SK-N-SH (cell line): ENCODE results near the gene DHODH. TPM values are rescaled to one million over a fixed set of nuclear protein-coding genes. Genes with fewer than 3 reads are reported as not detected.

Experiments used
- CTCF ChIA-PET: fragments of 300-600, 350-600 bp; formaldehyde crosslinking; extraction: SDS; loops from one replicate; lab custom pipeline; 2021; lab: Yijun Ruan, JAX
- POLR2A ChIA-PET: fragments of 350-600 bp; sonication (Branson Sonifier 250); formaldehyde crosslinking; extraction: SDS; loops from one replicate; lab custom pipeline; 2020; ENCODE audit warnings: antibody characterized with exemption, inconsistent platforms; lab: Yijun Ruan, JAX
- DNase-seq: peaks from one replicate; pipeline ENCODE4 v3.0.0; 2012
- H2AFZ ChIP-seq: fragments of 200-600 bp; sonication (generic); 2 replicates; pipeline ENCODE4 v1.8.1; 2016; ENCODE audit warnings: antibody characterized with exemption, mild to moderate bottlenecking, low read depth
- H3F3A ChIP-seq: fragments of 200-600 bp; sonication (generic); replicated peaks from 2 replicates; pipeline ENCODE3; 2016; ENCODE audit warnings: antibody characterized with exemption, mild to moderate bottlenecking; ENCODE audit not compliant: insufficient read depth
- H3K27ac ChIP-seq, 2 experiments: fragments of 200-500 bp in 1 of 2; fragments of 200-600 bp in 1 of 2; sonication (Bioruptor generic) in 1 of 2; sonication (generic), shearing (Covaris generic) in 1 of 2; 2 replicates each; pipeline versions ENCODE4 v1.5.1 to v1.6.1; 2014 to 2016; ENCODE audit warnings: low read depth in 2 of 2, inconsistent platforms in 1 of 2, low read length in 1 of 2, mild to moderate bottlenecking in 1 of 2, mixed read lengths in 1 of 2
- H3K27me3 ChIP-seq: fragments of 200-600 bp; sonication (generic), shearing (Covaris generic); 2 replicates; pipeline ENCODE4 v1.6.1; 2016; ENCODE audit warnings: mixed run types; ENCODE audit not compliant: insufficient read depth
- H3K36me3 ChIP-seq, 2 experiments: fragments of 200-500 bp in 1 of 2; fragments of 200-600 bp in 1 of 2; sonication (Bioruptor generic) in 1 of 2; sonication (generic) in 1 of 2; replicated peaks in 1 of 2; 2 replicates each; pipeline versions ENCODE3 to v1.5.1; 2014 to 2016; ENCODE audit warnings: low read length in 1 of 2, mild to moderate bottlenecking in 1 of 2; ENCODE audit not compliant: insufficient read depth in 2 of 2, control insufficient read depth in 1 of 2
- H3K4me1 ChIP-seq, 2 experiments: fragments of 200-500 bp in 1 of 2; fragments of 200-600 bp in 1 of 2; sonication (Bioruptor generic) in 1 of 2; sonication (generic), shearing (Covaris generic) in 1 of 2; 2 replicates each; pipeline versions ENCODE4 v1.5.1 to v1.6.1; 2014 to 2016; ENCODE audit warnings: low read depth in 1 of 2, low read length in 1 of 2, mixed run types in 1 of 2; ENCODE audit not compliant: insufficient read depth in 2 of 2, control insufficient read depth in 1 of 2
- H3K4me2 ChIP-seq: fragments of 200-600 bp; sonication (generic), shearing (Covaris generic); 2 replicates; pipeline ENCODE4 v1.6.1; 2017; ENCODE audit warnings: mixed run types
- H3K4me3 ChIP-seq, 2 experiments: fragments of 200-500 bp in 1 of 2; fragments of 200-600 bp in 1 of 2; sonication (Bioruptor generic) in 1 of 2; sonication (generic), shearing (Covaris generic) in 1 of 2; 2 replicates each; pipeline versions ENCODE4 v1.5.1 to v1.8.1; 2014 to 2016; ENCODE audit warnings: low read depth in 2 of 2, inconsistent platforms in 1 of 2, low read length in 1 of 2, mild to moderate bottlenecking in 1 of 2, mixed read lengths in 1 of 2, moderate library complexity in 1 of 2
- H3K79me2 ChIP-seq: fragments of 200-600 bp; sonication (generic); 2 replicates; pipeline ENCODE4 v1.8.1; 2017; ENCODE audit warnings: mild to moderate bottlenecking; ENCODE audit not compliant: insufficient read depth
- H3K9ac ChIP-seq: fragments of 200-600 bp; sonication (generic); 2 replicates; pipeline ENCODE4 v1.6.1; 2017; ENCODE audit warnings: mixed run types
- H3K9me2 ChIP-seq: fragments of 200-600 bp; sonication (generic); 2 replicates; pipeline ENCODE4 v1.6.1; 2017; ENCODE audit warnings: mixed run types
- H3K9me3 ChIP-seq: fragments of 200-600 bp; sonication (generic); 2 replicates; pipeline ENCODE4 v1.6.1; 2017; ENCODE audit warnings: mixed run types, mild to moderate bottlenecking, moderate library complexity
- H4K20me1 ChIP-seq: fragments of 200-600 bp; sonication (generic); 2 replicates; pipeline ENCODE4 v1.6.1; 2017; ENCODE audit warnings: mild to moderate bottlenecking, mixed run types; ENCODE audit not compliant: insufficient read depth
- CHD2 ChIP-seq: fragments of 150-350 bp; IDR thresholded peaks from 2 replicates; pipeline ENCODE4 v1.6.1; 2018; ENCODE audit warnings: low read length; ENCODE audit not compliant: partially characterized antibody
- EZH2phosphoT487 ChIP-seq: fragments of 200-600 bp; sonication (generic); IDR thresholded peaks from 2 replicates; pipeline ENCODE4 v1.6.1; 2017; ENCODE audit warnings: low read depth, mixed run types, mild to moderate bottlenecking, antibody characterized with exemption, moderate library complexity, borderline replicate concordance
- FOSL2 ChIP-seq: IDR thresholded peaks from 2 replicates; pipeline ENCODE4 v1.4.0; 2012; ENCODE audit warnings: low read depth, mild to moderate bottlenecking, moderate library complexity, borderline replicate concordance
- FOXM1 ChIP-seq: IDR thresholded peaks from 2 replicates; pipeline ENCODE4 v1.4.0; 2012; ENCODE audit warnings: low read depth, mild to moderate bottlenecking
- GABPA ChIP-seq: IDR thresholded peaks from 2 replicates; pipeline ENCODE4 v1.4.0; 2012; ENCODE audit warnings: low read depth, mild to moderate bottlenecking
- MEF2A ChIP-seq: IDR thresholded peaks from 2 replicates; pipeline ENCODE4 v1.4.0; 2012; ENCODE audit warnings: low read depth, borderline replicate concordance
- NRF1 ChIP-seq: IDR thresholded peaks from 2 replicates; pipeline ENCODE4 v1.6.1; 2012; ENCODE audit warnings: low read depth, mild to moderate bottlenecking, low read length
- RAD21 ChIP-seq: IDR thresholded peaks from 2 replicates; pipeline ENCODE4 v1.6.1; 2012; ENCODE audit warnings: mild to moderate bottlenecking, low read length
- RCOR1 ChIP-seq: fragments of 150-350 bp; IDR thresholded peaks from 2 replicates; pipeline ENCODE4 v1.6.1; 2017; ENCODE audit warnings: antibody characterized with exemption, low read length
- SIN3A ChIP-seq: IDR thresholded peaks from 2 replicates; pipeline ENCODE4 v1.6.1; 2012; ENCODE audit warnings: low read depth, mild to moderate bottlenecking, low read length, moderate library complexity, borderline replicate concordance
- SMC3 ChIP-seq: IDR thresholded peaks from 2 replicates; pipeline ENCODE4 v1.6.1; 2012; ENCODE audit warnings: low read depth, low read length, improper control_type of control experiment
- TAF1 ChIP-seq: IDR thresholded peaks from 2 replicates; pipeline ENCODE4 v1.6.1; 2012; ENCODE audit warnings: low read depth, mild to moderate bottlenecking, low read length, moderate library complexity, borderline replicate concordance
- TCF12 ChIP-seq: IDR thresholded peaks from 2 replicates; pipeline ENCODE4 v1.4.0; 2012
- TEAD4 ChIP-seq: IDR thresholded peaks from 2 replicates; pipeline ENCODE4 v1.4.0; 2012; ENCODE audit warnings: mild to moderate bottlenecking, borderline replicate concordance; ENCODE audit not compliant: insufficient read depth
- YY1 ChIP-seq: IDR thresholded peaks from 2 replicates; pipeline ENCODE4 v1.4.0; 2012; ENCODE audit warnings: low read depth, mild to moderate bottlenecking
- WGBS: methylation state at CpG from one replicate; pipeline ENCODE4 v1.1.6; 2017; ENCODE audit warnings: low lambda C conversion rate; 5-methylcytosine and 5-hydroxymethylcytosine counted together
- polyA plus RNA-seq, 3 experiments: library from polyadenylated mRNA; depleted of rRNA; stranded (reverse); fragments of >200 nt; gene quantifications; 2 replicates each; pipeline ENCODE4 v1.2.3, GENCODE V29; 2012
- TF ChIP-seq, protein P1 (sequence below): fragments of 150-350 bp; IDR thresholded peaks from 2 replicates; pipeline ENCODE4 v1.6.1; 2016; ENCODE audit warnings: mild to moderate bottlenecking, low read depth, low read length
- TF ChIP-seq, protein P2 (sequence below): fragments of 200-600 bp; sonication (generic); IDR thresholded peaks from 2 replicates; pipeline ENCODE4 v1.6.1; 2017; ENCODE audit warnings: antibody characterized with exemption, mild to moderate bottlenecking, moderate library complexity
- TF ChIP-seq, protein P3 (sequence below): IDR thresholded peaks from 2 replicates; pipeline ENCODE4; 2012
- TF ChIP-seq, protein P4 (sequence below): IDR thresholded peaks from 2 replicates; pipeline ENCODE4 v1.4.0; 2012; ENCODE audit warnings: low read depth, borderline replicate concordance
- TF ChIP-seq, protein P5 (sequence below): fragments of 150-350 bp; IDR thresholded peaks from 2 replicates; pipeline ENCODE4 v1.6.1; 2017; ENCODE audit warnings: antibody characterized with exemption, low read length, low read depth, borderline replicate concordance

The DHODH gene
- polyA plus RNA-seq, 1 of the 3 experiments (the other 2 are of a cell fraction), result 10.9 TPM

GRCh38 chr16:72036098-72036497 lies 27.6 kb downstream of the DHODH start (continued):
- TF ChIP-seq, protein P1, sequence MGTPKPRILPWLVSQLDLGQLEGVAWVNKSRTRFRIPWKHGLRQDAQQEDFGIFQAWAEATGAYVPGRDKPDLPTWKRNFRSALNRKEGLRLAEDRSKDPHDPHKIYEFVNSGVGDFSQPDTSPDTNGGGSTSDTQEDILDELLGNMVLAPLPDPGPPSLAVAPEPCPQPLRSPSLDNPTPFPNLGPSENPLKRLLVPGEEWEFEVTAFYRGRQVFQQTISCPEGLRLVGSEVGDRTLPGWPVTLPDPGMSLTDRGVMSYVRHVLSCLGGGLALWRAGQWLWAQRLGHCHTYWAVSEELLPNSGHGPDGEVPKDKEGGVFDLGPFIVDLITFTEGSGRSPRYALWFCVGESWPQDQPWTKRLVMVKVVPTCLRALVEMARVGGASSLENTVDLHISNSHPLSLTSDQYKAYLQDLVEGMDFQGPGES, result no peak

DNA sequence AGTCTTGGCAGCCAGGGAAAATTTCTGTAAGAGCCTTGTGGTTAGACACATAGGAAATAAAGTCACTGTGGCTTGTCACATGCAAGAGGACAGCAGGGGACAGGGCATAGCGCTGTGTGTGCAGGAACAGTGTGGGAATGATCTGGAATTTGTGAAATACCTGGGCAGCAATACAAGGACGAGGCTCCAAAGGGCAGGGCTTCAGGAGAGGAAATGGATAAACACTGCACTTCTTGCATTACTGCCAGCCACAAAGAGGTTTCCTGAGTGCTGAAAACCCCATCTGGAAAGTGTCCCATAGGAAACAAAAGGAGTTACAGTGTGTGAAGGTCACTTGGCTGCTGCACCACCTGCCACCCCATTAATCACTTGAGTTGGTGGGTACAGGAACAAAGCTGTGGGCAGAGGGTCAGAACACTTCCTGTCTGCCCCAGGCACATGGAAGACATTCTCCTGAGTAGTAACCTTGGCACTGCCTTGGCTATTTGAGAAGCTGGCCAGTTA lies 33.7 kb downstream of the DHODH start:
- Histone ChIP-seq H4K20me1 (no peaks in the 10 kb centered on the region), H3K36me3 (no peaks in the 10 kb centered on the region), H3K27ac (no peak overlapping the region), H3K79me2 (no peaks in the 10 kb centered on the region; the same call in 1 of the 2 replicates), H3K9ac (no peak overlapping the region), H3K4me1 (no peaks in the 10 kb centered on the region), H2AFZ (no peak overlapping the region), H3K27me3 (no peaks in the 10 kb centered on the region), H3K4me3 (no peak overlapping the region), H3K4me2 (no peak overlapping the region), H3K9me2 (no peaks in the 10 kb centered on the region), H3F3A (no peaks in the 10 kb centered on the region), H3K9me3 (no peaks in the 10 kb centered on the region)
- CTCF ChIA-PET, result no interaction called here
- POLR2A ChIA-PET, result no interaction called here
- TF ChIP-seq TCF12, result no peak
- no peak for TF ChIP-seq EZH2phosphoT487
- no peak for TF ChIP-seq RCOR1
- no peak for TF ChIP-seq FOXM1
- no peak for TF ChIP-seq CHD2
- TF ChIP-seq MEF2A, result no peak
- TF ChIP-seq GABPA, result no peak
- DNase-seq, result no peak
- WGBS, result 52% methylated on average over 2 of the region's 2 CpGs

DNA sequence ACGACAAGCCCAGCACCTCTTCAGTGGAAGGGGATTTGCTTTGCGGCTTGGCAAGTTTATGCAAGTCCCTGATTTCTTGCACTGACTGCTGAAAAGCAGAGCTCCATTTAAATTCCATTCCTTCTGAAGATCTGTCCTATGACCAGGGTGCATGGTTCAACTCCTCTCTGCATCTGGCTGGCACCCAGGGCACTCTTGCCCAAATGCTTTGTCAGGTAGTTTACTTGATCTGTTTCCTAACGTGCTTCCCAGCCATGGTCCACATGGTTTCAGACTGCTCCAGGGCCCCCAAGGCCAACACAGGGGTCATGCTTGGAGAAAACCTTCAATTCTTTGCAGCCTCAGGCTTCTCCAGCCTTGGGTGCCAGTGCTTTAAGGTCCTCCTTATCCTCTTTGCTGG lies 34.5 kb downstream of the DHODH start:
- ChIA-PET POLR2A (no interaction called here), CTCF (no interaction called here)
- Histone ChIP-seq H2AFZ (no peak overlapping the region), H3K9ac (no peak overlapping the region), H3K4me2 (no peak overlapping the region), H3F3A (no peaks in the 10 kb centered on the region), H3K27me3 (no peaks in the 10 kb centered on the region), H3K27ac (no peak overlapping the region), H3K4me1 (no peaks in the 10 kb centered on the region), H3K4me3 (no peak overlapping the region), H3K9me2 (no peaks in the 10 kb centered on the region), H3K79me2 (no peaks in the 10 kb centered on the region; the same call in 1 of the 2 replicates), H3K36me3 (no peaks in the 10 kb centered on the region), H3K9me3 (no peaks in the 10 kb centered on the region), H4K20me1 (no peaks in the 10 kb centered on the region)
- TF ChIP-seq, protein P2, sequence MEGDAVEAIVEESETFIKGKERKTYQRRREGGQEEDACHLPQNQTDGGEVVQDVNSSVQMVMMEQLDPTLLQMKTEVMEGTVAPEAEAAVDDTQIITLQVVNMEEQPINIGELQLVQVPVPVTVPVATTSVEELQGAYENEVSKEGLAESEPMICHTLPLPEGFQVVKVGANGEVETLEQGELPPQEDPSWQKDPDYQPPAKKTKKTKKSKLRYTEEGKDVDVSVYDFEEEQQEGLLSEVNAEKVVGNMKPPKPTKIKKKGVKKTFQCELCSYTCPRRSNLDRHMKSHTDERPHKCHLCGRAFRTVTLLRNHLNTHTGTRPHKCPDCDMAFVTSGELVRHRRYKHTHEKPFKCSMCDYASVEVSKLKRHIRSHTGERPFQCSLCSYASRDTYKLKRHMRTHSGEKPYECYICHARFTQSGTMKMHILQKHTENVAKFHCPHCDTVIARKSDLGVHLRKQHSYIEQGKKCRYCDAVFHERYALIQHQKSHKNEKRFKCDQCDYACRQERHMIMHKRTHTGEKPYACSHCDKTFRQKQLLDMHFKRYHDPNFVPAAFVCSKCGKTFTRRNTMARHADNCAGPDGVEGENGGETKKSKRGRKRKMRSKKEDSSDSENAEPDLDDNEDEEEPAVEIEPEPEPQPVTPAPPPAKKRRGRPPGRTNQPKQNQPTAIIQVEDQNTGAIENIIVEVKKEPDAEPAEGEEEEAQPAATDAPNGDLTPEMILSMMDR, result no peak
- TF ChIP-seq FOSL2, result no peak
- TF ChIP-seq RCOR1, result no peak
- no peak for TF ChIP-seq RAD21
- TF ChIP-seq, protein P3, sequence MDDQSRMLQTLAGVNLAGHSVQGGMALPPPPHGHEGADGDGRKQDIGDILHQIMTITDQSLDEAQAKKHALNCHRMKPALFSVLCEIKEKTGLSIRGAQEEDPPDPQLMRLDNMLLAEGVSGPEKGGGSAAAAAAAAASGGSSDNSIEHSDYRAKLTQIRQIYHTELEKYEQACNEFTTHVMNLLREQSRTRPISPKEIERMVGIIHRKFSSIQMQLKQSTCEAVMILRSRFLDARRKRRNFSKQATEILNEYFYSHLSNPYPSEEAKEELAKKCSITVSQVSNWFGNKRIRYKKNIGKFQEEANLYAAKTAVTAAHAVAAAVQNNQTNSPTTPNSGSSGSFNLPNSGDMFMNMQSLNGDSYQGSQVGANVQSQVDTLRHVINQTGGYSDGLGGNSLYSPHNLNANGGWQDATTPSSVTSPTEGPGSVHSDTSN, result no peak
- no peak for TF ChIP-seq FOXM1
- no peak for TF ChIP-seq TEAD4
- TF ChIP-seq, protein P4, sequence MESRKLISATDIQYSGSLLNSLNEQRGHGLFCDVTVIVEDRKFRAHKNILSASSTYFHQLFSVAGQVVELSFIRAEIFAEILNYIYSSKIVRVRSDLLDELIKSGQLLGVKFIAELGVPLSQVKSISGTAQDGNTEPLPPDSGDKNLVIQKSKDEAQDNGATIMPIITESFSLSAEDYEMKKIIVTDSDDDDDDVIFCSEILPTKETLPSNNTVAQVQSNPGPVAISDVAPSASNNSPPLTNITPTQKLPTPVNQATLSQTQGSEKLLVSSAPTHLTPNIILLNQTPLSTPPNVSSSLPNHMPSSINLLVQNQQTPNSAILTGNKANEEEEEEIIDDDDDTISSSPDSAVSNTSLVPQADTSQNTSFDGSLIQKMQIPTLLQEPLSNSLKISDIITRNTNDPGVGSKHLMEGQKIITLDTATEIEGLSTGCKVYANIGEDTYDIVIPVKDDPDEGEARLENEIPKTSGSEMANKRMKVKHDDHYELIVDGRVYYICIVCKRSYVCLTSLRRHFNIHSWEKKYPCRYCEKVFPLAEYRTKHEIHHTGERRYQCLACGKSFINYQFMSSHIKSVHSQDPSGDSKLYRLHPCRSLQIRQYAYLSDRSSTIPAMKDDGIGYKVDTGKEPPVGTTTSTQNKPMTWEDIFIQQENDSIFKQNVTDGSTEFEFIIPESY, result no peak
- TF ChIP-seq, protein P5, sequence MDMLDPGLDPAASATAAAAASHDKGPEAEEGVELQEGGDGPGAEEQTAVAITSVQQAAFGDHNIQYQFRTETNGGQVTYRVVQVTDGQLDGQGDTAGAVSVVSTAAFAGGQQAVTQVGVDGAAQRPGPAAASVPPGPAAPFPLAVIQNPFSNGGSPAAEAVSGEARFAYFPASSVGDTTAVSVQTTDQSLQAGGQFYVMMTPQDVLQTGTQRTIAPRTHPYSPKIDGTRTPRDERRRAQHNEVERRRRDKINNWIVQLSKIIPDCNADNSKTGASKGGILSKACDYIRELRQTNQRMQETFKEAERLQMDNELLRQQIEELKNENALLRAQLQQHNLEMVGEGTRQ, result no peak
- TF ChIP-seq TCF12, result no peak
- no peak for TF ChIP-seq NRF1
- TF ChIP-seq TAF1, result no peak
- TF ChIP-seq SIN3A, result no peak
- no peak for TF ChIP-seq YY1
- no peak for TF ChIP-seq SMC3
- WGBS, result 63% methylated on average over 3 of the region's 3 CpGs
- DNase-seq, result no peak
